Naive thymus-derived CD8-positive, alpha-beta T cell (primary cell): ENCODE measurements around the gene WDR75. TPM values are rescaled to one million over a fixed set of nuclear protein-coding genes. Genes with fewer than 3 reads are reported as not detected.

ENCODE experiments used
- ATAC-seq, 2 donors: fragments of 150-1000 bp; cut with Tn5 transposase in 1 of 2; sonication (Bioruptor Pico), chemical (Tn5 transposase) in 1 of 2; 1 replicate in 1 of 2; 2 replicates in 1 of 2; pipeline ENCODE4 v1.10.0; 2021; ENCODE audit warnings: mild to moderate bottlenecking in 2 of 2, moderate library complexity in 2 of 2
- POLR2A ChIA-PET: fragments of 350-600 bp; sonication (Branson Sonifier 250); formaldehyde crosslinking; loops from one replicate; lab custom pipeline; 2021; ENCODE audit warnings: antibody characterized with exemption; lab: Charles Lee
- DNase-seq, 10 donors: peaks; one replicate each; pipeline versions ENCODE4 v3.0.0 to v3.0.0-alpha.2; 2020 to 2022
- H3K27ac Mint-ChIP-seq, 10 donors: one replicate each; pipeline ENCODE4 v1.8.0; 2020 to 2022; ENCODE audit warnings: mild to moderate bottlenecking in 10 of 10, mixed read lengths in 10 of 10, moderate library complexity in 4 of 10, inconsistent platforms in 1 of 10
- H3K27me3 Mint-ChIP-seq, 5 donors: one replicate each; pipeline ENCODE4 v1.8.0; 2021 to 2022; ENCODE audit warnings: mixed read lengths in 5 of 5
- H3K36me3 Mint-ChIP-seq, 3 donors: one replicate each; pipeline ENCODE4 v1.8.0; 2020 to 2022; ENCODE audit warnings: mixed read lengths in 3 of 3, mild to moderate bottlenecking in 2 of 3, inconsistent platforms in 1 of 3
- H3K4me1 Mint-ChIP-seq, 4 donors: one replicate each; pipeline ENCODE4 v1.8.0; 2021 to 2022; ENCODE audit warnings: mixed read lengths in 4 of 4
- H3K4me3 Mint-ChIP-seq, 10 donors: one replicate each; pipeline ENCODE4 v1.8.0; 2020 to 2022; ENCODE audit warnings: mild to moderate bottlenecking in 10 of 10, mixed read lengths in 10 of 10, moderate library complexity in 6 of 10, inconsistent platforms in 1 of 10
- H3K9me3 Mint-ChIP-seq, 9 donors: one replicate each; pipeline ENCODE4 v1.8.0; 2020 to 2022; ENCODE audit warnings: mixed read lengths in 9 of 9, mild to moderate bottlenecking in 3 of 9, inconsistent platforms in 1 of 9, moderate library complexity in 1 of 9
- polyA plus RNA-seq, 3 donors: library from polyadenylated mRNA; unstranded; fragments of 300-500 nt; fragmentation: Illumina TruSeq; gene quantifications; one replicate each; pipeline ENCODE4 v1.2.3, GENCODE V29; 2021
- total RNA-seq, 8 experiments: library from RNA in 2 of 8; stranded (reverse) in 2 of 8; gene quantifications; one replicate each; pipeline ENCODE4 v1.2.3 and lab custom pipeline; 2021 to 2026

WDR75 gene
- total and polyA plus RNA-seq, 5 experiments from 2014 or later: 8.3 to 67.4 (median 17.5) TPM

GRCh38 chr2:189504238-189504637, 63.0 kb downstream of the WDR75 start:
- POLR2A ChIA-PET: no interaction called here
- no peak overlapping the region for H3K4me3 Mint-ChIP-seq
- no peak overlapping the region for H3K27ac Mint-ChIP-seq
- H3K36me3 Mint-ChIP-seq: peaks cover 0 to 7% (median 0%) of the 10 kb centered on the region in 3 donors
- DNase-seq (no peak), ATAC-seq (no peak)
- peaks cover 0 to 15% (median 6%) of the 10 kb centered on the region in 9 donors for H3K9me3 Mint-ChIP-seq
- H3K4me1 Mint-ChIP-seq: peaks cover 9 to 13% (median 12%) of the 10 kb centered on the region in 4 donors
- H3K27me3 Mint-ChIP-seq: no peaks in the 10 kb centered on the region

DNA sequence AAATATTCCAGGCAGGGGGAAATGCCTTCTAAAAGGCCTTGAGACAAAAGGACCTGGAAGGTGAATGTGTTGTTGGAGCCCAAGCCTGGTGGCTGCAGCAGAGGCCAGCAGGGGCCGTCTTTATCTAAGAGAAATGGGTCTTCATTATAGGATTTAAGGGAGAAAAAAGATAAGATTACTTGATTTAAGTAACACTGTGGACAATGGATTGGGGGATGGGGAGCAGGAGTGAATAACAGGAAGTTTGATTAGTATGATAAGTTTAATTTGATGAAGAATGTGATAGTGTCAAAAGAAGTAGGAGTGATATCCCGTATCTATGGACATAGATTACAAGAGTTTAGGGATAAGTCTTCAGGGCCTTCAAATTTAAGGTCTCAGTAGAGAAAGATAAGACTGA, 64.2 kb downstream of the WDR75 start:
- H3K4me1 Mint-ChIP-seq: peaks cover 9 to 13% (median 12%) of the 10 kb centered on the region in 4 donors
- ATAC-seq (no peak), DNase-seq (no peak)
- no peaks in the 10 kb centered on the region for H3K27me3 Mint-ChIP-seq
- POLR2A ChIA-PET: no interaction called here
- H3K27ac Mint-ChIP-seq: peak overlapping the region in 3 of 10 donors; percentile 29 to 43 (median 41)
- H3K36me3 Mint-ChIP-seq: peaks cover 0 to 9% (median 0%) of the 10 kb centered on the region in 3 donors
- peak overlapping the region in 1 of 10 donors; percentile 12 for H3K4me3 Mint-ChIP-seq
- peaks cover 0 to 18% (median 7%) of the 10 kb centered on the region in 9 donors for H3K9me3 Mint-ChIP-seq

DNA sequence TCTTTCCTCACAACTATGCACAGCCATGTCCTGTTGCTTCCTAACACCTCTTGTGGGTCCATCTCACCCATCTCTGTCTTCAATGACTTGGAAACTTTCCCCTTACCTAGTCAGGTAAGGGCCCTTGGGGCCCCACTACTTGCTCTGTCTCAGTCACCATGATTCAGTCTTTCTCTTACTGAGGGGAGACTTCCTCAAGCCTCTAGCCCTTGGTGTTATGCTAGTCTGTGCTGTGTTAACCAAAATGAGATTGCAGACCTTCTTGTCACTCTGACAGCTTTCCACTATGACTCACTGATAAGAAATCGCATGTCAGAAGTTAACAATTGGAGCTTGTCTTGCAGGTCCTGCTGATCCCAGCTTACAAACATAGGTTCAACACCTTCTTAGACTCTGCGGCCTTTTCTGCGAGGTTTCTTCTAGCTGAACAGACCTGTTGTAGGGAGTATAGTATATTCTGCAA, 65.3 kb downstream of the WDR75 start:
- Mint-ChIP-seq H3K4me1 (peaks cover 9 to 13% (median 12%) of the 10 kb centered on the region in 4 donors), H3K27ac (no peak overlapping the region), H3K27me3 (no peaks in the 10 kb centered on the region), H3K36me3 (peaks cover 0 to 9% (median 0%) of the 10 kb centered on the region in 3 donors), H3K9me3 (peaks cover 0 to 18% (median 7%) of the 10 kb centered on the region in 9 donors), H3K4me3 (no peak overlapping the region)
- no peak for DNase-seq
- POLR2A ChIA-PET: no interaction called here
- no peak for ATAC-seq

- H3K4me1 Mint-ChIP-seq: peaks cover 0 to 1% (median 0%) of the 10 kb centered on the region in 4 donors
- no peak overlapping the region for H3K27ac Mint-ChIP-seq
- ATAC-seq (no peak), DNase-seq (no peak)
- POLR2A ChIA-PET: no interaction called here
- H3K4me3 Mint-ChIP-seq: no peak overlapping the region
- H3K9me3 Mint-ChIP-seq: peaks cover 0 to 18% (median 7%) of the 10 kb centered on the region in 9 donors
- H3K36me3 Mint-ChIP-seq: peaks cover 0 to 9% (median 0%) of the 10 kb centered on the region in 3 donors
- H3K27me3 Mint-ChIP-seq: peaks cover 0 to 5% (median 1%) of the 10 kb centered on the region in 5 donors
Observed at GRCh38 chr2:189511210-189511959, 70.1 kb downstream of the WDR75 start.

DNA sequence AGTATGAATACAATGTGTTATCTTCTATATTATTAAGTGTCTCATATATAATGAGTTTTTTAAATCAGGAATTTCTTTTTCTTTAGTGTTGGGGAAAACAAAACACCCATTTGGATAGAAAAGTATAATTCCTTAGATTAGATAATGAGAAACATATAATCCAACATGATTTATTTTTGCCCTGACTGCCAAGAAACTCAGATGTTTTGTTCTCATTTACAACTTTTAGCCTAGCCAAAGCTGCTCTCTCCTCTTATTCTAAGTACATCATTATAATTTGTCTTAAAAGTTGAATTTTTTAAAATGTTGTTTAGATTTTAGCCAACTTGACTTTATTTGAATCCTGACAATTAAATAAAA, 70.7 kb downstream of the WDR75 start:
- DNase-seq: no peak
- H3K4me3 Mint-ChIP-seq: no peak overlapping the region
- H3K4me1 Mint-ChIP-seq: peaks cover 0 to 2% (median 0%) of the 10 kb centered on the region in 4 donors
- H3K36me3 Mint-ChIP-seq: peaks cover 0 to 12% (median 0%) of the 10 kb centered on the region in 3 donors
- POLR2A ChIA-PET: no interaction called here
- H3K27me3 Mint-ChIP-seq: peaks cover 0 to 5% (median 1%) of the 10 kb centered on the region in 5 donors
- H3K9me3 Mint-ChIP-seq: peaks cover 0 to 20% (median 7%) of the 10 kb centered on the region in 9 donors
- H3K27ac Mint-ChIP-seq: no peak overlapping the region
- ATAC-seq: no peak

DNA sequence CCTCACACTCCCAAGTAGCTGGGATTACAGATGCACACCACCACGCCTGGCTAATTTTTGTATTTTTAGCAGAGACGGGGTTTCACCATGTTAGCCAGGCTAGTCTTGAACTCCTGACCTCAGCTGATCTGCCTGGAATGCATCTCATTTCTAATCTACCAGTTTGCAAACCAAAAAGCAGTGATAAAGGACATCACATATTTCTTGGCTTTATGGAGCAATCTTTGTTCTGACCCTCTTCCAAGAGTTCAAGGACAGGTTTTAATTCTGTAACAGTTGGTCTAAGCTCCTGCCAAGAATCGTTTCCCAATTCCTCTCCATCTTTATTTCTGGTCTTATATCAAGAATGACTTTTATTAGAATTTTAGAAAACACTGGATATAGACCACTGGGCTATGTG, 71.6 kb downstream of the WDR75 start:
- ATAC-seq (no peak), DNase-seq (no peak)
- no peak overlapping the region for H3K4me3 Mint-ChIP-seq
- H3K27ac Mint-ChIP-seq: no peak overlapping the region
- peaks cover 0 to 2% (median 0%) of the 10 kb centered on the region in 4 donors for H3K4me1 Mint-ChIP-seq
- peaks cover 0 to 5% (median 3%) of the 10 kb centered on the region in 5 donors for H3K27me3 Mint-ChIP-seq
- peaks cover 0 to 23% (median 7%) of the 10 kb centered on the region in 9 donors for H3K9me3 Mint-ChIP-seq
- H3K36me3 Mint-ChIP-seq: peaks cover 0 to 16% (median 7%) of the 10 kb centered on the region in 3 donors
- POLR2A ChIA-PET: no interaction called here

DNA sequence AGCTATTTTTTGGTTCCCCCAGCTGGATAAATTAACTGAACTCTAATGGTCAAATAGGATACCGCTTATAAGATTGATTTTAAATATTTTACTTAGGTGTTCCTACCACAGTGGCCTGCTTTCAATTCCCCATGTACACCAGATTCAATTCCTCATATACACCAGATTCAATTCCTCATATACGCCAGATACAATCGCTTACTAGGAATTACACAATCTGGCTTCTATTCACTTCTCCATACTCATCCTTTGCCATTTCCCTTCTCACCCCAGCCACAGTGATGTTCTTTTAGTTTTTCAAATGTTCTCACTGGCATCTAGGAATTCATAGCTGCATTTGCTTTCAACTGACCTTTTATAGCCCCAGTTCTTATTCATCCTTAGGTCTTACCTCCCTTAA, 72.8 kb downstream of the WDR75 start:
- peaks cover 0 to 11% (median 7%) of the 10 kb centered on the region in 3 donors for H3K36me3 Mint-ChIP-seq
- H3K4me3 Mint-ChIP-seq: no peak overlapping the region
- peaks cover 0 to 5% (median 5%) of the 10 kb centered on the region in 5 donors for H3K27me3 Mint-ChIP-seq
- peaks cover 0 to 11% (median 3%) of the 10 kb centered on the region in 9 donors for H3K9me3 Mint-ChIP-seq
- H3K27ac Mint-ChIP-seq: no peak overlapping the region
- no peak for DNase-seq
- POLR2A ChIA-PET: no interaction called here
- peaks cover 0 to 2% (median 0%) of the 10 kb centered on the region in 4 donors for H3K4me1 Mint-ChIP-seq
- no peak for ATAC-seq

GRCh38 chr2:189515264-189515663, 74.0 kb downstream of the WDR75 start:
- Mint-ChIP-seq H3K27me3 (peaks cover 0 to 5% (median 5%) of the 10 kb centered on the region in 5 donors), H3K9me3 (peaks cover 0 to 6% (median 0%) of the 10 kb centered on the region in 9 donors), H3K36me3 (peaks cover 0 to 7% (median 7%) of the 10 kb centered on the region in 3 donors), H3K4me1 (peaks cover 0 to 2% (median 0%) of the 10 kb centered on the region in 4 donors), H3K27ac (no peak overlapping the region), H3K4me3 (no peak overlapping the region)
- no peak for DNase-seq
- POLR2A ChIA-PET: no interaction called here
- ATAC-seq: no peak

GRCh38 chr2:189516546-189516945, 75.3 kb downstream of the WDR75 start:
- Mint-ChIP-seq H3K4me1 (peaks cover 0 to 2% (median 0%) of the 10 kb centered on the region in 4 donors), H3K36me3 (peaks cover 0 to 7% (median 7%) of the 10 kb centered on the region in 3 donors), H3K4me3 (no peak overlapping the region), H3K27ac (no peak overlapping the region), H3K9me3 (peaks cover 0 to 6% (median 0%) of the 10 kb centered on the region in 9 donors), H3K27me3 (peaks cover 0 to 5% (median 5%) of the 10 kb centered on the region in 5 donors)
- no peak for ATAC-seq
- POLR2A ChIA-PET: no interaction called here
- no peak for DNase-seq

DNA sequence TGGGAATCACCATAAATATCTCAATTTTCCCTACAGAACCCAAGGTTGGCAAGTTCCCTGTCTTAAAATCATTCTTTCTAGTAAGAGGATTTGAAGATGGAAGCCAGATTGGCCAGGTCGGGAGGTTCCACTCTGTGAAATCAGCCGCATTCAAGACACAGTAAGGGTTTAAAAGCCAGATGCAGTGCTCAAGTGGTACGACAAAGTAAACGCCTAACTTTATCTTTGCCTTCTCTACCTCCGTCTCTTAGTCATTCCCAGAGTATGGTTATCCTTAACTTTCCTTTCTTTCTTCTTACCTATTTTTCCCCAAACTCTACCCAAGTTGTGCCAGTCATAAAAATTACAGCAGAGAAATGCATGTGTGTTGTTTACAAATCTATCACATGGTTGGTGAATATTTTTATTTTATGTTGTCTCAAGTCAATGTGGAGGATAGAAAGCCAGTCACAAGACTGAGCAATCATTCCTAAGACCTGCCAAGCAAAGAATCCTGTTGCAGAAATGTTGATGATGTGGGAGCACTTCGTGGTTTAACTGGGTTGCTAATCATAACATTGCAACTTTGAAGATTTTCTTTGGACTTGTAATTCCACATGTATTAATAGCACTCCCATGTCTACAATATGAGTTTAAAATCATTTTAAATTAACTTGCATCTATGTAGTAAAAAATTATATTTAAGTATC, 76.7 kb downstream of the WDR75 start:
- POLR2A ChIA-PET: no interaction called here
- Mint-ChIP-seq H3K9me3 (peaks cover 0 to 6% (median 0%) of the 10 kb centered on the region in 9 donors), H3K27ac (no peak overlapping the region), H3K36me3 (peaks cover 0 to 7% (median 7%) of the 10 kb centered on the region in 3 donors), H3K4me3 (no peak overlapping the region), H3K4me1 (peaks cover 0 to 2% (median 0%) of the 10 kb centered on the region in 4 donors), H3K27me3 (peaks cover 0 to 5% (median 5%) of the 10 kb centered on the region in 5 donors)
- DNase-seq (no peak), ATAC-seq (no peak)

- Mint-ChIP-seq H3K9me3 (peaks cover 0 to 6% (median 0%) of the 10 kb centered on the region in 9 donors), H3K27ac (no peak overlapping the region)
Observed at GRCh38 chr2:189519631-189520387, 78.5 kb downstream of the WDR75 start.

More at GRCh38 chr2:189519631-189520387, 78.5 kb downstream of the WDR75 start:
- H3K4me3 Mint-ChIP-seq: no peak overlapping the region
- ATAC-seq: no peak
- POLR2A ChIA-PET: no interaction called here
- peaks cover 0 to 7% (median 7%) of the 10 kb centered on the region in 3 donors for H3K36me3 Mint-ChIP-seq
- H3K4me1 Mint-ChIP-seq: peaks cover 0 to 2% (median 0%) of the 10 kb centered on the region in 4 donors
- no peak for DNase-seq
- H3K27me3 Mint-ChIP-seq: peaks cover 0 to 5% (median 0%) of the 10 kb centered on the region in 5 donors
